ENCODE measurements around the gene PNLIP. TPM values are rescaled to one million over a fixed set of nuclear protein-coding genes. Genes with fewer than 3 reads are reported as not detected.

PNLIP gene
- polyA plus RNA-seq, 1 of the 3 experiments (the other 2 are of a cell fraction) = not detected

DNA sequence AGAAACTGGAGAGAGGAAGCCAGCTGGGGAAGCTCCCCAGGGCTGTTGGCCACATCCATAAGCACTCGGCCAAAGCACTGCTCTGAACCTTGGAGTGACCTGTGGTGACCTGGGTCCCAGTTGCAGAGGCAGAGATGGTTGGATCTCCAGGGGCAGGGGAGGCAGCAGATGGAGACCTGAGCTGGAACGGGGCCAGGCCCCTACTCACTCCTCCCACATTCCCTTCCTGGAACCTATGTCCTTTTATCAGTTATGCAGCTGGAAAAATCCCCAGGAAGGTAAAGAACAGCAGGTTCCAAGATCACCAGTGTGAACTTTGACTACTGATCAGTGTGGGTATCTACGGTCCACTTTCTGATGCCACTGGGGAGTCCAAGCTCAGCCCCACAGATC is 65.4 kb downstream of the PNLIP start:
- H3K9me2 ChIP-seq = no peaks in the 10 kb centered on the region
- H3K4me2 ChIP-seq = no peak overlapping the region
- peaks cover 0 to 7% of the 10 kb centered on the region in 2 experiments; a peak in 1 of 4 replicates for H3K4me1 ChIP-seq (ENCODE audit: control insufficient read depth in 1 of 2, insufficient read depth in 2 of 2, low read depth in 1 of 2, low read length in 1 of 2)
- no peak overlapping the region for H3K9ac ChIP-seq
- no peak for DNase-seq
- ChIA-PET CTCF (interaction anchor here (0.7 to 4.5 kb wide), 4 partner anchors 16 to 564 kb away, joined by 3 to 27 read pairs (median 10); no protein-coding TSS in a partner anchor), POLR2A (no interaction called here)
- no peak overlapping the region for H3K27ac ChIP-seq (ENCODE audit: low read depth in 2 of 2, low read length in 1 of 2)
- H3K79me2 ChIP-seq (ENCODE audit: insufficient read depth) = no peaks in the 10 kb centered on the region
- no peak for TF ChIP-seq MAX (IDR thresholded peaks at IDR 0.05; ENCODE audit: low read depth)
- TF ChIP-seq, protein P1, sequence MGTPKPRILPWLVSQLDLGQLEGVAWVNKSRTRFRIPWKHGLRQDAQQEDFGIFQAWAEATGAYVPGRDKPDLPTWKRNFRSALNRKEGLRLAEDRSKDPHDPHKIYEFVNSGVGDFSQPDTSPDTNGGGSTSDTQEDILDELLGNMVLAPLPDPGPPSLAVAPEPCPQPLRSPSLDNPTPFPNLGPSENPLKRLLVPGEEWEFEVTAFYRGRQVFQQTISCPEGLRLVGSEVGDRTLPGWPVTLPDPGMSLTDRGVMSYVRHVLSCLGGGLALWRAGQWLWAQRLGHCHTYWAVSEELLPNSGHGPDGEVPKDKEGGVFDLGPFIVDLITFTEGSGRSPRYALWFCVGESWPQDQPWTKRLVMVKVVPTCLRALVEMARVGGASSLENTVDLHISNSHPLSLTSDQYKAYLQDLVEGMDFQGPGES (IDR thresholded peaks at IDR 0.05; ENCODE audit: low read depth, low read length) = no peak
- TF ChIP-seq ELF1 (IDR thresholded peaks at IDR 0.05) = no peak
- TF ChIP-seq TAF1 (IDR thresholded peaks at IDR 0.05; ENCODE audit: borderline replicate concordance, low read depth, low read length) = no peak
- TF ChIP-seq, protein P2, sequence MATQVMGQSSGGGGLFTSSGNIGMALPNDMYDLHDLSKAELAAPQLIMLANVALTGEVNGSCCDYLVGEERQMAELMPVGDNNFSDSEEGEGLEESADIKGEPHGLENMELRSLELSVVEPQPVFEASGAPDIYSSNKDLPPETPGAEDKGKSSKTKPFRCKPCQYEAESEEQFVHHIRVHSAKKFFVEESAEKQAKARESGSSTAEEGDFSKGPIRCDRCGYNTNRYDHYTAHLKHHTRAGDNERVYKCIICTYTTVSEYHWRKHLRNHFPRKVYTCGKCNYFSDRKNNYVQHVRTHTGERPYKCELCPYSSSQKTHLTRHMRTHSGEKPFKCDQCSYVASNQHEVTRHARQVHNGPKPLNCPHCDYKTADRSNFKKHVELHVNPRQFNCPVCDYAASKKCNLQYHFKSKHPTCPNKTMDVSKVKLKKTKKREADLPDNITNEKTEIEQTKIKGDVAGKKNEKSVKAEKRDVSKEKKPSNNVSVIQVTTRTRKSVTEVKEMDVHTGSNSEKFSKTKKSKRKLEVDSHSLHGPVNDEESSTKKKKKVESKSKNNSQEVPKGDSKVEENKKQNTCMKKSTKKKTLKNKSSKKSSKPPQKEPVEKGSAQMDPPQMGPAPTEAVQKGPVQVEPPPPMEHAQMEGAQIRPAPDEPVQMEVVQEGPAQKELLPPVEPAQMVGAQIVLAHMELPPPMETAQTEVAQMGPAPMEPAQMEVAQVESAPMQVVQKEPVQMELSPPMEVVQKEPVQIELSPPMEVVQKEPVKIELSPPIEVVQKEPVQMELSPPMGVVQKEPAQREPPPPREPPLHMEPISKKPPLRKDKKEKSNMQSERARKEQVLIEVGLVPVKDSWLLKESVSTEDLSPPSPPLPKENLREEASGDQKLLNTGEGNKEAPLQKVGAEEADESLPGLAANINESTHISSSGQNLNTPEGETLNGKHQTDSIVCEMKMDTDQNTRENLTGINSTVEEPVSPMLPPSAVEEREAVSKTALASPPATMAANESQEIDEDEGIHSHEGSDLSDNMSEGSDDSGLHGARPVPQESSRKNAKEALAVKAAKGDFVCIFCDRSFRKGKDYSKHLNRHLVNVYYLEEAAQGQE (IDR thresholded peaks at IDR 0.05; ENCODE audit: low read depth, low read length) = no peak
- no peak for TF ChIP-seq CHD2 (IDR thresholded peaks at IDR 0.05; ENCODE audit: low read length, partially characterized antibody)
- TF ChIP-seq TEAD4 (IDR thresholded peaks at IDR 0.05; ENCODE audit: borderline replicate concordance, insufficient read depth) = no peak
- TF ChIP-seq, protein P3, sequence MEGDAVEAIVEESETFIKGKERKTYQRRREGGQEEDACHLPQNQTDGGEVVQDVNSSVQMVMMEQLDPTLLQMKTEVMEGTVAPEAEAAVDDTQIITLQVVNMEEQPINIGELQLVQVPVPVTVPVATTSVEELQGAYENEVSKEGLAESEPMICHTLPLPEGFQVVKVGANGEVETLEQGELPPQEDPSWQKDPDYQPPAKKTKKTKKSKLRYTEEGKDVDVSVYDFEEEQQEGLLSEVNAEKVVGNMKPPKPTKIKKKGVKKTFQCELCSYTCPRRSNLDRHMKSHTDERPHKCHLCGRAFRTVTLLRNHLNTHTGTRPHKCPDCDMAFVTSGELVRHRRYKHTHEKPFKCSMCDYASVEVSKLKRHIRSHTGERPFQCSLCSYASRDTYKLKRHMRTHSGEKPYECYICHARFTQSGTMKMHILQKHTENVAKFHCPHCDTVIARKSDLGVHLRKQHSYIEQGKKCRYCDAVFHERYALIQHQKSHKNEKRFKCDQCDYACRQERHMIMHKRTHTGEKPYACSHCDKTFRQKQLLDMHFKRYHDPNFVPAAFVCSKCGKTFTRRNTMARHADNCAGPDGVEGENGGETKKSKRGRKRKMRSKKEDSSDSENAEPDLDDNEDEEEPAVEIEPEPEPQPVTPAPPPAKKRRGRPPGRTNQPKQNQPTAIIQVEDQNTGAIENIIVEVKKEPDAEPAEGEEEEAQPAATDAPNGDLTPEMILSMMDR (IDR thresholded peaks at IDR 0.05) = no peak
- H3K9me3 ChIP-seq = no peaks in the 10 kb centered on the region
- no peak overlapping the region for H2AFZ ChIP-seq (ENCODE audit: low read depth)
- no peak overlapping the region for H3K4me3 ChIP-seq (ENCODE audit: low read depth in 2 of 2, low read length in 1 of 2)
- WGBS (ENCODE audit: low lambda C conversion rate) = 44% methylated on average over 3 of the region's 3 CpGs
- no peaks in the 10 kb centered on the region; the same call in 1 of the 2 replicates for H3K27me3 ChIP-seq (ENCODE audit: insufficient read depth)
- H3F3A ChIP-seq (replicated peaks; ENCODE audit: insufficient read depth) = no peaks in the 10 kb centered on the region
- H4K20me1 ChIP-seq (ENCODE audit: insufficient read depth) = no peaks in the 10 kb centered on the region
- H3K36me3 ChIP-seq (replicated peaks in 1 of 2; ENCODE audit: control insufficient read depth in 1 of 2, insufficient read depth in 2 of 2, low read length in 1 of 2) = no peaks in the 10 kb centered on the region
